T1000 (cell line): ENCODE data around the gene TNFRSF4.
"Not testable (repeated sequence)": the region's sequence is repeated elsewhere in the genome, so short reads cannot be mapped to it uniquely, and the experiment has no call there.

Experiments used
- DNase-seq: peaks from one replicate; lab custom pipeline; 2025; ENCODE audit warnings: mixed read lengths; lab: John Stamatoyannopoulos, UW

The TNFRSF4 gene

GRCh38 chr1:1202831-1203560, 11.0 kb downstream of the TNFRSF4 start:
- no peak for DNase-seq

GRCh38 chr1:1200876-1201810, 12.8 kb downstream of the TNFRSF4 start:
- DNase-seq = no peak

GRCh38 chr1:1199961-1200875, 13.7 kb downstream of the TNFRSF4 start:
- DNase-seq = no peak

- no peak for DNase-seq
Measured at GRCh38 chr1:1199141-1199960, 14.6 kb downstream of the TNFRSF4 start.

- DNase-seq = no peak
Measured at GRCh38 chr1:1198423-1199140, 15.4 kb downstream of the TNFRSF4 start.

GRCh38 chr1:1197551-1198422, 16.2 kb downstream of the TNFRSF4 start:
- DNase-seq = no peak

GRCh38 chr1:1197188-1197500, 16.8 kb downstream of the TNFRSF4 start:
- no peak for DNase-seq

GRCh38 chr1:1196431-1197187, 17.3 kb downstream of the TNFRSF4 start:
- no peak for DNase-seq

- not testable (repeated sequence) for DNase-seq
Measured at GRCh38 chr1:1195726-1196125, 18.2 kb downstream of the TNFRSF4 start.

- no peak for DNase-seq
Measured at GRCh38 chr1:1194723-1195122, 19.2 kb downstream of the TNFRSF4 start.

GRCh38 chr1:1191734-1192133, 22.2 kb downstream of the TNFRSF4 start:
- no peak for DNase-seq

GRCh38 chr1:1189111-1189510, 24.8 kb downstream of the TNFRSF4 start:
- DNase-seq = no peak

GRCh38 chr1:1187938-1188337, 26.0 kb downstream of the TNFRSF4 start:
- no peak for DNase-seq

GRCh38 chr1:1185101-1185765, 28.7 kb downstream of the TNFRSF4 start:
- DNase-seq = no peak

- DNase-seq = no peak
Measured at GRCh38 chr1:1183833-1184775, 29.8 kb downstream of the TNFRSF4 start.

GRCh38 chr1:1183221-1183747, 30.7 kb downstream of the TNFRSF4 start:
- no peak for DNase-seq
